ENCODE results near the gene CACNA2D4.
"Not testable (repeated sequence)": the region's sequence is repeated elsewhere in the genome, so short reads cannot be mapped to it uniquely, and the experiment has no call there.

Gene CACNA2D4, protein sequence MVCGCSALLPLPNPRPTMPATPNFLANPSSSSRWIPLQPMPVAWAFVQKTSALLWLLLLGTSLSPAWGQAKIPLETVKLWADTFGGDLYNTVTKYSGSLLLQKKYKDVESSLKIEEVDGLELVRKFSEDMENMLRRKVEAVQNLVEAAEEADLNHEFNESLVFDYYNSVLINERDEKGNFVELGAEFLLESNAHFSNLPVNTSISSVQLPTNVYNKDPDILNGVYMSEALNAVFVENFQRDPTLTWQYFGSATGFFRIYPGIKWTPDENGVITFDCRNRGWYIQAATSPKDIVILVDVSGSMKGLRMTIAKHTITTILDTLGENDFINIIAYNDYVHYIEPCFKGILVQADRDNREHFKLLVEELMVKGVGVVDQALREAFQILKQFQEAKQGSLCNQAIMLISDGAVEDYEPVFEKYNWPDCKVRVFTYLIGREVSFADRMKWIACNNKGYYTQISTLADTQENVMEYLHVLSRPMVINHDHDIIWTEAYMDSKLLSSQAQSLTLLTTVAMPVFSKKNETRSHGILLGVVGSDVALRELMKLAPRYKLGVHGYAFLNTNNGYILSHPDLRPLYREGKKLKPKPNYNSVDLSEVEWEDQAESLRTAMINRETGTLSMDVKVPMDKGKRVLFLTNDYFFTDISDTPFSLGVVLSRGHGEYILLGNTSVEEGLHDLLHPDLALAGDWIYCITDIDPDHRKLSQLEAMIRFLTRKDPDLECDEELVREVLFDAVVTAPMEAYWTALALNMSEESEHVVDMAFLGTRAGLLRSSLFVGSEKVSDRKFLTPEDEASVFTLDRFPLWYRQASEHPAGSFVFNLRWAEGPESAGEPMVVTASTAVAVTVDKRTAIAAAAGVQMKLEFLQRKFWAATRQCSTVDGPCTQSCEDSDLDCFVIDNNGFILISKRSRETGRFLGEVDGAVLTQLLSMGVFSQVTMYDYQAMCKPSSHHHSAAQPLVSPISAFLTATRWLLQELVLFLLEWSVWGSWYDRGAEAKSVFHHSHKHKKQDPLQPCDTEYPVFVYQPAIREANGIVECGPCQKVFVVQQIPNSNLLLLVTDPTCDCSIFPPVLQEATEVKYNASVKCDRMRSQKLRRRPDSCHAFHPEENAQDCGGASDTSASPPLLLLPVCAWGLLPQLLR

DNA sequence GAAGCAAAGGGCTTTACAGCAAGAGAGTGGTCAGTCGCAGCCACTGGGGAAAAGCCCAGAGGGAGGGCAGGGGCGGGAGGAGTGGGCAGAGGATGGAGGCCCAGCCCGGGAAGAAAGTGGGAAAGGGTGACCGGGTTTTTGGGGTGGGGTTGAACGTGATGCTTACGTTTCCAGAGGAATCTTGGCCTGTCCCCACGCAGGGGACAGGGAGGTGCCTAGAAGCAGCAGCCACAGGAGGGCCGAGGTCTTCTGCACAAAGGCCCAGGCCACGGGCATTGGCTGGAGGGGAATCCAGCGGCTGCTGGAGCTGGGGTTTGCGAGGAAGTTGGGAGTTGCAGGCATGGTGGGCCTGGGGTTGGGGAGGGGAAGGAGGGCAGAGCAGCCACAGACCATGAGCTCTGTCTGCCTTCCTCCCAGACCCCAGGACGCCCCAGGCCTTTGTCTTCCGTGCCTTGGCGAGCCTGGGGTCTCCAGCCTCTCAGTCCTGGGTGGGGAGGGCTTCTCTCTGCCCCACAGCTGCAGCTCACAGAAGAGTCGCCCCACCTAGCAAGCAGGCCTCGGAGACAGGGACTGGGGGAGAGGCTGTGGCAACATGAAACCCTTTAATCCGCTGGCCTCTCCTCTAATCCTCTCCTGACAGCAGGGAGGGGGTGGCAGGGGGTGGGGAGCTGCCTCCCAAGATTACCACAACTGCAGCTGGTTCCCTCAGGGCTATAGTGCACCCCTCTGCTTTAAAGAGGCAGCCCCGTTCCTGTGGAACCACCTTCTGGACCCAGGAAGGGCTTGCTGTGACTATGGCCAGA, at the start of gene CACNA2D4:
Gene CACNA2D4, minus strand, starts transcription at position 572 of the 803 bp plus-strand sequence. Its CDS starts 179 bp downstream, at position 393.
- DNase-seq (ENCODE audit: low read depth, low spot score), result no peak

DNA sequence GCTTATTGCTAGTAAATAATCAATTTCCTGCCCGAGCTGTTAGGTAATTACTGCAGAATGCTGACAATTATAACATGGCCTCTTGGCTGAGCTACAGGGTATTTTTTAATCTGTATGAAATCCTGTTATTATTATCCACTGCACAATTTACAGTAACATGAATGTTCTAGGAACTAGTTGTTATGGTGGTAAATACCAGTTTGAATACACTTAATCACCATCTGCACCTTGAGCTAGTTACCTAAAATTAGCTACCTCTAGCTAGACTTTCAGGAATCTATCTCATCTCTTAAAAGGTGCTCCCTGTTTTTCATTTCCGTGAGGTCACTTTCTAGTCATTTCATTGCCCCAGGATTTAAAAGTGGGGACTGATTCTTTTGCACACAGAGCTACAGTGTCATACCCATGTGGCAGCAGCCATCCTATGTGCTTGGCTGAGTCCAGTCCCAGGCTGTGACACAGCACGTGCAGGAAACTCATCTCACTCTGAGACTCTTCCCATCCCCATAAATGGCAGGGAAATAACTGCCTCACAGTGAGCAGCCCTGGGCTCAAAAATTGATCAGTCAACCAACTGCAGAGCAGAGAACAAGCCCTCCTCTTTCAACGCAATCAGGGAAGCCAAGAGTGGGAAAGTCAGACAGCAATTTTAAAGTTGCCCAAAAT, 48.2 kb upstream of the CACNA2D4 start:
- no peak for DNase-seq (ENCODE audit: low read depth, low spot score)

GRCh38 chr12:1965916-1966315, 47.5 kb upstream of the CACNA2D4 start:
- no peak for DNase-seq (ENCODE audit: low read depth, low spot score)

DNA sequence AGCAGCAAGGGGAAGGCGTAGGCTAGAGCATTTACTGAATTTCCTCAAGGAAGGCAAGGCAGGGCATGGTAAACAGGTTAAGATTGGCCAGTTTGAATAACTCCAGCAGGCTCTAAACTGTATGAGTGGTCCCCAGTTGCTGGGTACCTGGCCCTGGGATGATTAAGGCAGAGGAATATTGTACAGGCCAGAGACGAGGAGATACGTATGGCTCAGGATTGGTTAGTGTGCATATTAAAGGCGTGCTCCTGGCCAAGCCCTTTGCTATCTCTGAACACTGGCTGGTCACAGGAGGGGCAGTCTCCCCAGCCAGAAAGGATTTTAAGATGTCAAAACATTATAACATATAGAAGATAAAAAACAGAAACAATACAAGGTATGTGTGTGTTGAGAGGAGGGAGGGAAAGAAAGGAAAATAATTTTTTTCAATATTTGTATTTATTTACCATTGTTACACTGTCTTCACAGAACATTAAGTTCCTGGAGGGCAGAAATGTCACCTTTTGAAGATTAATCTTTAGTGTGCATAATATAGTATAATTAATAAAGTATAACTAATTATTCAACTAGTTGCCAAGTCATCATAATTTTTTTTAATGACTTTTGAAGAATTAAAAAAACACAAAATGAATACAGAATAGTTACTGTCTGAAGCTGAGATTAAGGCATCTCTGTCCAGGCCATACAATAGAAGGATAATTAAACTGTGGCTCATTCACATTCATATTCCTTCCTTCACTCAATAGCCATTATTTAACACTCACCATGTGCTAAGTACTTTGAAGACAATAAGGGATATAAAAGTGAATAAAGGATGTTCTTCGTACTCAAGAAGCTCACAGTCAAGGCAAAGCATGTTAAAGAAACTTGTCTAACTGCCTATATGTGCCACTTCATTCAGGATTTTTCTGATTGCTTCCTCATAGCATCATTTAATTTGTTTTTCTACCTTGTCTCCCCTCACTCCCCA, 43.9 kb upstream of the CACNA2D4 start:
- no peak for DNase-seq (ENCODE audit: low read depth, low spot score)

- DNase-seq (ENCODE audit: low read depth, low spot score), result no peak
Observed at GRCh38 chr12:1956716-1957115, 38.3 kb upstream of the CACNA2D4 start.

DNA sequence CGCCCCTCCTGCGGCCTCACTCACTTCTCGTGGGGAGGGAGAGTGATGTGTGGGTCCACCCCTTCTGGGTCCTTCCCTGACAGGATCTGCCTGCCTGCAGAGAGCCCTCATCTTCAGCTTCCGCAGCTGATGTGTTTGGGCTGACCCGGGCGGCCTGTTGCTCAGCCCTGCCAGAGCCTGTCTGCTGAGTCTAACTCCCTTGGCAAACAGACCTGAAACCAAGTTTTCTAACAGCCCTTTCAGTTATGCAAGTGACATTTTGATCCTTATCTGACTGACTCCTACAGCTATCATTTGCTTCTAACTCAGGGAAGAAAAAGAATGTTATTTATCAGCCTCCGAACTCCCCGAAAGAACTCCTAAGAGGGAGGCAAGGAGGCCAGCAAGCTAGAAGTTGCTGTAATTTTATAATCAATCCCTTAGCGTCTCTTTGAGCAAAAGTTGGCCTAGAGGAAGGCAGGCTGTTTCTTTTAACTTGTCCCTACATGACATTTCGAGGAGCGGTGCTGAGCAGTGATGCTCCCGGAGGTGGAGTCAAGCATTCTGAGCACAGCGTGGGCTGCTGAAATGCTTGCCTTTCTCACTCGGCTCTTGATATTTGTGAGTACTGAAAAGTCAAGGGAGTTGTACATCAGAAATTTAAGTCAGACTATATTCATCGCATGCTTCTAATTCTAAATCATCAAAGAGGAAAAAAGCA, 31.5 kb upstream of the CACNA2D4 start:
- DNase-seq (ENCODE audit: low read depth, low spot score), result no peak

- no peak for DNase-seq (ENCODE audit: low read depth, low spot score)
Observed at GRCh38 chr12:1948883-1949282, 30.4 kb upstream of the CACNA2D4 start.

GRCh38 chr12:1947081-1947480, 28.6 kb upstream of the CACNA2D4 start:
- no peak for DNase-seq (ENCODE audit: low read depth, low spot score)

- DNase-seq (ENCODE audit: low read depth, low spot score), result no peak
Observed at GRCh38 chr12:1946296-1946695, 27.8 kb upstream of the CACNA2D4 start.

DNA sequence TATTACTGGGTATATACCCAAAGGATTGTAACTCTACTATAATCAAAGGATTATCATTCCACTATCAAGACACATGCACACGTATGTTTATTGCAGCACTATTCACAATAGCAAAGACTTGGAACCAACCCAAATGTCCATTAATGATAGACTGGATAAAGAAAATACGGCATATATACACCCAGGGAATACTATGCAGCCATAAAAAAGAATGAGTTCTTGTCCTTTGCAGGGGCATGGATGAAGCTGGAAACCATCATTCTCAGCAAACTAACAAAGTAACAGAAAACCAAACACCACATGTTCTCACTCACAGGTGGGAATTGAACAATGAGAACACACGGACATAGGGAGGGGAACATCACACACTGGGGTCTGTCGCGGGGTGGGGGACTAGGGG, 27.1 kb upstream of the CACNA2D4 start:
- DNase-seq (ENCODE audit: low read depth, low spot score), result not testable (repeated sequence)

DNA sequence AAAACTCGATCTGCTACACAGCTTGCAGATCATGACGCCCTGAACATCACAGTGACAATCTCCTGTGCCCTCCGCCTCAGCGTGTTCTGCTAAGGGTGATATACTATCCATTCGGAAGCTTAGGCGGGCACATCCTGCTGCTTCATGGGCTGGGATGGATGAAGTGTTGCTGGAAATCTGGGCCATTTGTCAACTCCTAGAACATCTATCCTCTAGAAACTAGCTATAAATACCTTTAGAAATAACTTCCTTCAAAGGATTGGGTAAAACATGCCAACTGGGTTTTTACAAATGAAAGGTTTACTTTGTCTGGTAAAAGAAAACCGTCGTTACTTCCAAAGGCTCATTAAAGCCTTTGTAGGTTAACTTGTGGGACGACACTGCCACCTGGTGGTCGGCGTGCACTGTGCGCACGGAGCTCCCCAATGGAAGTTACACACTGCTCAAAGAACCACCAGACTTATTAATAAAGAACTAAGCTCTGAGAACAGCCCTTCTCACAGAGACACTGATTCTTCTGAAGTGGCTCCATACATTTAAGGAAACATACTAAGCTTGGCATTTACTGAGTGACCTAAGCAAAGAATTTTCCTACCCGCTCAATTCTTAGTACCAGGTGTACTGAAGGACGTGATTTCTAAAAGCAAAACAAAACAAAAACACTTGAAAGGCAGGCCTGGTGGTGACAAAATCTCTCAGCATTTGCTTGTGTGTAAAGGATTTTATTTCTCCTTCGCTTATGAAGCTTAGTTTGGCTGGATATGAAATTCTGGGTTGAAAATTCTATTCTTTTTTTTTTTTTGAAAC, 21.6 kb upstream of the CACNA2D4 start:
- DNase-seq (ENCODE audit: low read depth, low spot score), result peak; percentile 79

GRCh38 chr12:1939331-1939730, 20.9 kb upstream of the CACNA2D4 start:
- DNase-seq (ENCODE audit: low read depth, low spot score), result no peak

- DNase-seq (ENCODE audit: low read depth, low spot score), result no peak
Observed at GRCh38 chr12:1937481-1938224, 19.2 kb upstream of the CACNA2D4 start.

- DNase-seq (ENCODE audit: low read depth, low spot score), result no peak
Observed at GRCh38 chr12:1936406-1937320, 18.2 kb upstream of the CACNA2D4 start.

DNA sequence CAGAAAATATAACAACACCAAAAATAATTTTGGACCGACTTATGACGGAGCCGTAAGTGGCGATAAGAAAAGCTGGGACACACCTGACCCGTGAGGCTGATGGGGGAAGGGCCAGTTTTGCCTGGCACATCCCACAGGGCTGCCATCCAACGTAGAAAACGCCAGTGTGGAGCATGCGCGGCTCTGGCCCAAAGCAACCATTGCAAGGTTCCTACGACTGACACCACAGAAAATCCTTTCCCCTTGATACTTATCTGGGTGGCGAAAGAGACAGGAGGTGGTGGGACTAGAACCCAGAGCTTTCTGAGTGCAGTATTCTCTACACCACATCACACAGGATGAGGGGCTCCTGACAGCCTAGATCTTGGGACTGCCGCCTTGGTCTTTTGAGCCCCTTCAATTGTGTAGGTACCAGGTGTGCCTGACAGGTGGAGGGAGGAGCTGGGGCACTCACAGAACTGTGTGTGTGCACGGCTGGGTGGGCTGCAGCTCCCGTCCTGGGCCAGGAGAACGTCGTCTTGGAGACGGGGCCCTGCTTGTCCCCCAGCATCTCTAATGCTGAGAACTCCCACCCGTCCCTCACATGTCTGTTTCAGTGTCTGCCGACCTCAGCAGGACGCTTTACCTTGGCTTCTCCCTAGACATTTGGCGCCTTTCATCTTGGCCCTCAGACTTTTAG, 17.4 kb upstream of the CACNA2D4 start:
- no peak for DNase-seq (ENCODE audit: low read depth, low spot score)

DNA sequence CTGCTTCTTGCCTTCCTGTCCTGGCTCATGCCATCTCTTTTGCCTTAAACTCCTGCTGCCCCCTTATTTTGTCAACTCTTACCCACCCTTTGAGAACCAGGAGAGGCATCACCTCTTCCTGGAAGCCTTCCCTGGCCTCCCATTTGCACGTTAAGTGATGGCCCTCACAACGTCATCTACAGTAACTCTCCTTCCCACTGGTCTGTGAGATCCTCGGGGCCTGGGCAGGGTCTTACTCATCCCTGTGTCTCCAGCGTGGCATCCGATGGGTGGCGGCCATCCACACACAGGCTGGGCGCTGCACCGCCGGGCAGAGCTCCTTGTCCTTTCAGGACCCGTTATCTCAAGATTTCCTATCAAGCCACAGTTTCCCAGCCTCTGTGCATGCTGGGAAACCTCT, 16.8 kb upstream of the CACNA2D4 start:
- no peak for DNase-seq (ENCODE audit: low read depth, low spot score)
